ENCODE results near the gene SERPINA3.
"Not testable (repeated sequence)": the region's sequence is repeated elsewhere in the genome, so short reads cannot be mapped to it uniquely, and the experiment has no call there.

The SERPINA3 gene

GRCh38 chr14:94636744-94637412 lies 24.7 kb downstream of the SERPINA3 start:
- DNase-seq = peak in 1 of 2 experiments; percentile 52

DNA sequence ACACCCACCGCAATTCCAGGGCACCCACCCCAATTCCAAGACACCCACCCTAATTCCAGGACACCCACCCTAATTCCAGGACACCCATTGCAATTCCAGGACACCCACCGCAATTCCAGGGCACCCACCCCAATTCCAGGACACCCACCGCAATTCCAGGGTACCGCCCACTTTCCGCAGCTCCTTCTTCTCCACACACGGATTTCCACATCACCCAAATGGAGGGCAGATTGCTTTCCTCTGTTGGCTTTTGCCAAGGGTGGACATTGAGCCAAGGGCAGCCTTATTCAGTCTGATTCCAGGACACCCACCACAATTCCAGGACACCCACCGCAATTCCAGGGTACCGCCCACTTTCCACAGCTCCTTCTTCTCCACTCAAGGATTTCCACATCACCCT lies 25.6 kb downstream of the SERPINA3 start:
- DNase-seq = not testable (repeated sequence)

GRCh38 chr14:94638339-94638738 lies 26.1 kb downstream of the SERPINA3 start:
- no peak for DNase-seq

GRCh38 chr14:94638961-94639817 lies 27.0 kb downstream of the SERPINA3 start:
- no peak for DNase-seq

DNA sequence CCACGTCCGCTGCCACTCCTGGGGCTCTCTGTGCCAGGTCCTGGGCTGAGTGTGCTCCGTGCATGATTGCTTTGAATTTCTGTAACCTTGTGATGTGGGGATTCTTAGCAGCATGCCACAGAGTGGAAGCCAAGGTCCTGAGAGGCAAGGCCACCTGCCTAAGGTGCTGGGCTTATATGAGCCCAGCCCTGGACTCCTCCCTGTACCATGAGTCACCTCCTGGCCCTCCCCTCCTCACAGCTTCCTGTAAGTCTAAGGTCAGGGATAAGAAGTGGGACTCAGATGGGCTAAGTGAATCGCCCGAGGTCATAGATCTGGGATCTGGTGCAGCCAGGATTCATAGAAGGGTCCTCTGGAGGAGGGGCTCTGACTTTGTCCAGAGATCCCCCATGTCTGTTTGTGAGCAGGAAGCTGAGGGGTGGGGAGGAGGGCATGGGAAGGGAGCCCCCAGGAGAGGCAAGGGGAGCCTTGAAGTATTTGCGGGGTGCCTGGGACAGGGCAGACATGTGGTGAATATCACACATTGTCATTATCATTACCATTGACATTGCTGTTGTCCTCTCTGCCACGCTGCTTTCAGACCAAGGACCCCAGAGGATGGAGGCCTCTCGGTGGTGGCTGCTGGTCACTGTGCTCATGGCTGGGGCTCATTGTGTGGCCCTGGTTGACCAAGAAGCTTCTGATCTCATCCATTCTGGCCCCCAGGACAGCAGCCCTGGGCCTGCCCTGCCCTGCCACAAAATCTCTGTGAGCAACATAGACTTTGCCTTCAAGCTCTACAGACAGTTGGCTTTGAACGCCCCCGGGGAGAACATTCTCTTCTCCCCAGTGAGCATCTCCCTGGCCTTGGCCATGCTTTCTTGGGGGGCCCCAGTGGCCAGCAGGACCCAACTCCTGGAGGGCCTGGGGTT lies 28.8 kb downstream of the SERPINA3 start:
- DNase-seq = no peak

DNA sequence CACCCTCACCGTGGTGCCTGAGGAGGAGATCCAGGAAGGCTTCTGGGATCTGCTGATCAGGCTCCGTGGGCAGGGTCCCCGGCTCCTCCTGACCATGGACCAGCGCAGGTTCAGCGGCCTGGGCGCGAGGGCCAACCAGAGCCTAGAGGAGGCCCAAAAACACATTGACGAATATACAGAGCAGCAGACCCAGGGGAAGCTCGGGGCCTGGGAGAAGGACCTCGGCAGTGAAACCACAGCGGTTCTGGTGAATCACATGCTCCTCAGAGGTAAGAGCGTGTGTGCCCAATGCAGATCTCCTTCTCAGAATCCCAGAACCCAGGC lies 29.4 kb downstream of the SERPINA3 start:
- DNase-seq = no peak

DNA sequence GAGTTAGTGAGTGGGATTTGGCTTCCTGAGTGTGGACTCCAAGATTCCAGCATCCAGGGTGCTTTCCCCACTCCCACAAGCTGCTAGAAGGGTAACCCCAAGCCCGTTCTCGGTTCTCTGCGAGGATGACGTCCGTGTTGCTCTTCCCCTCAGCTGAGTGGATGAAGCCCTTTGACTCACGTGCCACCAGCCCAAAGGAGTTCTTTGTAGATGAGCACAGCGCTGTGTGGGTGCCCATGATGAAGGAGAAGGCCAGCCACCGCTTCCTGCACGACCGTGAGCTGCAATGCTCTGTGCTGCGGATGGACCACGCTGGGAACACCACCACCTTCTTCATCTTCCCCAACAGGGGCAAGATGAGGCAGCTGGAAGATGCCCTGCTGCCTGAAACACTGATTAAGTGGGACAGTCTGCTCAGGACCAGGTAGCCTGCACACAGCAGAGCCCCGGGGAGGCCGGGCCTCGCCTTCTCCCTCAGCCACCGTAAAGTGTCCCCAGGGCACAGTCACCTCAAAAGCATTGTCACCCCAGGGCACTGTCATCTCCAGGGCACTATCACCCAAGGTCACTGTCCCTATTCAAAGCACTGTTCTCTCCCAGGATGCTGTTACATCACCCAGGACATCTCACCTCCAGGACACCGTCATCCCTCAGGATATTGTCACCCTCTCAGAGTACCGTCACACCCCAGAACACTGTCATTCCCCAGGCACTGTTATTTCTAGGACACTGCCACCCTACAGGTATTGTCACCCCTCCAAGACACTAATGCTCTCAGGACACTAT lies 31.3 kb downstream of the SERPINA3 start:
- DNase-seq = no peak

- no peak for DNase-seq
Measured at GRCh38 chr14:94644102-94644535, 31.9 kb downstream of the SERPINA3 start.

GRCh38 chr14:94646066-94646465 lies 33.9 kb downstream of the SERPINA3 start:
- no peak for DNase-seq

GRCh38 chr14:94646481-94646880 lies 34.3 kb downstream of the SERPINA3 start:
- no peak for DNase-seq

DNA sequence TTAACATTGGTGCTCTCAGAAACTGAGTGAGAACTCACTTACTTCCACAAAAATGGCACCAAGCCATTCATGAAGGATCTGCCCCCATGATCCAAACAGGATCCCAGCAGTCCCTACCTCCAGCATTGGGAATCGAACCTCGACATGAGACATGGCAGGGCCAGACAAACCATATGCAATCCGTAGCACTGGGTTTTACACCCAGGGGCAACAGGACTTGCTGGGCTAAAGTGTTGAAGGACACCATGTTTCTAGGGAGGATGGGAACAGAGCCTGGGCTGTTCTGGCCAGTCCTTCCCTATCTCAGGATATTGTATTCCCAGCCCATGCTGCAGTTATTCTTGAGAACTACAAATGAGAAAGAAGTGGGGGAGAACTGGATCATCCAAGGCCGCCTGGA lies 36.6 kb downstream of the SERPINA3 start:
- DNase-seq = no peak

GRCh38 chr14:94649543-94650443 lies 37.6 kb downstream of the SERPINA3 start:
- DNase-seq = no peak

DNA sequence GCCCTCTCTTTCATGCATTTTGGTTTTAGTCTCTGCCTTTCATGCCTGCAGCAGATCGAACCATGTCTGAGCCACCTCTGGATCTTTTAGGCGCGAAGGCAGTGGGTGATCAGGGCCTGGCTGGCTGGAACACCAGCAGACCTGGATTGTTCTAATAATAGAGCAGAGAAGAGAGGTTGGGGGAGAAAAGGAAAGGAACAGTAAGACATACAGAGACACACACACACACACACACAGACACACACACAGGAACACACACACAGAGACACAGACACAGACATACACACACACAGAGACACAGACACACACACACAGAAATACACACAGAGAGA lies 38.2 kb downstream of the SERPINA3 start:
- no peak for DNase-seq

- no peak for DNase-seq
Measured at GRCh38 chr14:94650806-94651805, 38.9 kb downstream of the SERPINA3 start.

- DNase-seq = peak; percentile 91 to 96
Measured at GRCh38 chr14:94653321-94653720, 41.1 kb downstream of the SERPINA3 start.

DNA sequence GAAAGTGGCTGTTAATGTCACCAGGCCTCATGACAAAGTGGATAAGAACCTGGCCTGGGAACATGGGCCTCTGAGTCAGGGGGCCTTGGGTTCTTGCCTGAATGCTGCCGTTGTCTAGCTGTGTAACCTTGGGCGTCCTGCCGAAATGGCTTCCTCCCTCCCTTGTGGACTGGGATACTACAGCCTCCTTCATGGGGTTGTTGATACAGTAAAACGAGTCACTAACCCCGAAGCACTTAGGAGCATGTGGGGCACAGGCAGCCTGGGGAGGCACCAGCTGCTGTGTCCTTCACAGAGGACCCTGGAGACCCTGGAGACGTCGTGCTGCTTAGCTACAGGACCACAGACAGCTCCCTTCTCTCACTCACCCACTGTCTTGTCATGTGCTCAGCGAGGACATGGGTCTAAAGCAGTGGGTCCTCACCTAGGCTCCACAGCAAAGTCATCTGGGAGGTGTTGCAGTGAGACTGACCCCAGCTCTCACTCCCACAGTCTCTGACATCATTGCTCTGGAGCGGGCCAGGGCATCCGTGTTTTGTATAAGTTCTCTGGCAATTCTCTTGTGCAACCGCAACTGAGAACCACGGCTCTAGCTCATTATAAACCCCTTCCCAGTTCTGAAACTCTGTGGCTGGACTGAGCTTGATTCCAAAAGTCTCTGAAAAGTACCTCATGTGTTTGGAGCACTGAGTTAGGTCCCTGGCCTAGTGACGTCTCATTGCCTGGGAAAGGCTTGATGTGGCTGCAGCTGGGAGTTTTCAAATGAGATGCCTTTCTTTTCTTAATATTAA lies 42.1 kb downstream of the SERPINA3 start:
- peak; percentile 73 to 90 for DNase-seq

DNA sequence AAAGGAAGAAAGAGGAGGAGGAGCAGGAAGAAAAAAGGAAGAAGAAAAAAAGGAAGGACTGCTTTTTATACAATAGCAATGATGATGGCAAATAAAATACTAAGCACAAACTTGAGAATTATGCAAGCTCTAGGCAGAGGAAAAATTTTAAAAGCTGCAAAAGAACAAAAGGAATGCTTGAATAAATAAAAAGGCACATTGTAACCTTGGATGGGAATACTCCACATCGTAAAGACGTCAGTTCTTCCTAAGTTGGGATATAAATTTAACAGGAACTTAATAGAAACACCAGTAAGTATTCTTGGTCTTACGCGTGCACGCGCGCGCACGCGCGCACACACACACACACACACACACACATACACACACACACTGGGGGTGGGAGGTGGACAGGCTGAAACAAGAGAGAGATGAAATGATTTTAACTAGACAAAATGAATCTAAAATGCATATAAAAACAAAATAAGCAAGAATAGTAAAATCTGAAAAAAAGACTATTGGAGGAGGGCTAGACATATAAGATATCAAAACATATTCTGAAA lies 43.0 kb downstream of the SERPINA3 start:
- DNase-seq = no peak

DNA sequence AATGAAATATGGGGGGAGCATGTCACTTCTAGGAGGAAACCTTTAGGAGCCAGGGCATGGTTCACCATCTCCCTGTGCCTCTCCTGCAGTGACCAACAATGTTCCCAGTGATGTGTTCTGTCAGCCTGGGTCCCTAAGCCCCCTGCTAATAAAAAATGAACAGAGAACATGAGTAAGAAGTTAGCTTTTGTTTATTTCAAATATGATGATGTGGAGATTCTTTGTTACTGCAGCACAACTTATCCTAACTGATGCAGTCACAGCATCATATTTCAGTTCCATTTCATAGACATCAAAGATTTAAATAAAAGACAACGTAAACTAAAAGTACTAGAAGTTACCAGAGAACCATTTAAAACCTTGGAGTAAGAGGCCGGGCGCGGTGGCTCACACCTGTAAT lies 43.9 kb downstream of the SERPINA3 start:
- DNase-seq = no peak

GRCh38 chr14:94659256-94659655 lies 47.1 kb downstream of the SERPINA3 start:
- DNase-seq = no peak
